HepG2 (cell line): ENCODE data around the gene MORC1. TPM values are rescaled to one million over a fixed set of nuclear protein-coding genes. Genes with fewer than 3 reads are reported as not detected.

Experiments
- ATAC-seq: fragments of 200-7000 bp; cut with Tn5 transposase; 3 replicates; pipeline ENCODE4 v1.9.1; 2020; ENCODE audit warnings: mild to moderate bottlenecking, moderate library complexity
- BruUV-seq: library from RNA; stranded (reverse); fragments of 400-500 nt; replicated peaks from 2 replicates; lab custom pipeline; 2021; lab: Mats Ljungman, UMichigan
- CTCF ChIA-PET: fragments of 300-600 bp; formaldehyde crosslinking; extraction: SDS; loops from one replicate; lab custom pipeline; 2021; ENCODE audit warnings: low total read pairs, inconsistent platforms, low intra/inter-chr PET ratio; lab: Yijun Ruan, JAX
- POLR2A ChIA-PET: fragments of 350-600 bp; sonication (Branson Sonifier 250); formaldehyde crosslinking; loops from one replicate; lab custom pipeline; 2020; ENCODE audit warnings: antibody characterized with exemption, inconsistent platforms; lab: Yijun Ruan, JAX
- DNase-seq: peaks from one replicate; pipeline ENCODE4 v3.0.0-alpha.2; 2015; ENCODE audit warnings: low spot score
- FAIRE-seq: peaks from 3 replicates; lab custom pipeline; 2011; peaks lifted over from hg19 to GRCh38; lab: Jason Lieb, UNC
- H2AFZ ChIP-seq: one replicate; pipeline ENCODE4 v1.6.1; 2011; ENCODE audit warnings: low read length, inconsistent platforms
- H3K27ac ChIP-seq: fragments of 300-600 bp; 3 replicates; pipeline ENCODE4 v1.8.0; 2011; ENCODE audit warnings: mixed run types, mild to moderate bottlenecking, mixed read lengths, low read length, inconsistent platforms; ENCODE audit not compliant: insufficient read depth; ENCODE audit errors: extremely low read length
- H3K27me3 ChIP-seq, 2 experiments: fragments of 200-600 bp in 1 of 2; 2 replicates in 1 of 2; 3 replicates in 1 of 2; pipeline versions ENCODE4 v1.6.0 to v1.8.0; 2011; ENCODE audit warnings: low read length in 2 of 2, mild to moderate bottlenecking in 2 of 2, moderate library complexity in 2 of 2, inconsistent platforms in 1 of 2; ENCODE audit not compliant: insufficient read depth in 2 of 2, control insufficient read depth in 1 of 2
- H3K36me3 ChIP-seq, 2 experiments: fragments of 200-600 bp in 1 of 2; replicated peaks in 1 of 2; 2 replicates in 1 of 2; 3 replicates in 1 of 2; pipeline versions ENCODE4 v1.5.1 to v1.8.0; 2011; ENCODE audit warnings: low read length in 2 of 2, inconsistent platforms in 1 of 2; ENCODE audit not compliant: insufficient read depth in 2 of 2, control insufficient read depth in 1 of 2
- H3K4me1 ChIP-seq: 2 replicates; pipeline ENCODE4 v1.5.1; 2012; ENCODE audit warnings: low read length, inconsistent platforms; ENCODE audit not compliant: insufficient read depth
- H3K4me2 ChIP-seq: 2 replicates; pipeline ENCODE4 v1.6.0; 2011; ENCODE audit warnings: low read depth, low read length, inconsistent platforms
- H3K4me3 ChIP-seq, 3 experiments: fragments of 200-600 bp in 1 of 3; sonication (generic), shearing (Covaris generic) in 1 of 3; replicated peaks in 1 of 3; 2 replicates each; pipeline ENCODE4 v1.5.1; 2011 to 2016; ENCODE audit warnings: low read length in 3 of 3, inconsistent platforms in 2 of 3, low read depth in 2 of 3, mild to moderate bottlenecking in 2 of 3, control low read depth in 1 of 3, mixed read lengths in 1 of 3; ENCODE audit not compliant: insufficient read depth in 1 of 3
- H3K79me2 ChIP-seq: one replicate; pipeline ENCODE4 v1.6.1; 2011; ENCODE audit warnings: low read length, inconsistent platforms; ENCODE audit not compliant: insufficient read depth
- H3K9ac ChIP-seq: 2 replicates; pipeline ENCODE4 v1.6.0; 2011; ENCODE audit warnings: mild to moderate bottlenecking, low read depth, low read length, inconsistent platforms; ENCODE audit not compliant: insufficient read depth
- H3K9me3 ChIP-seq: 2 replicates; pipeline ENCODE4 v1.5.1; 2012; ENCODE audit warnings: mild to moderate bottlenecking, low read length
- H4K20me1 ChIP-seq: 2 replicates; pipeline ENCODE4 v1.6.0; 2011; ENCODE audit warnings: inconsistent platforms, mild to moderate bottlenecking, low read length, moderate library complexity; ENCODE audit not compliant: insufficient read depth
- ELF4 ChIP-seq: sonication (generic); formaldehyde crosslinking; IDR thresholded peaks from 2 replicates; pipeline ENCODE4 v1.5.0; 2020; ENCODE audit warnings: missing genetic modification reagents, mild to moderate bottlenecking, moderate library complexity, borderline replicate concordance
- FOXO1 ChIP-seq: sonication (generic); formaldehyde crosslinking; IDR thresholded peaks from 2 replicates; pipeline ENCODE4 v1.4.0; 2020; ENCODE audit warnings: missing genetic modification reagents
- MZF1 ChIP-seq: sonication (generic); formaldehyde crosslinking; IDR thresholded peaks from 2 replicates; pipeline ENCODE4 v1.8.1; 2023; ENCODE audit warnings: mild to moderate bottlenecking, missing genetic modification reagents, borderline replicate concordance
- XBP1 ChIP-seq: sonication (generic); formaldehyde crosslinking; IDR thresholded peaks from 2 replicates; pipeline ENCODE4 v1.5.0; 2020; ENCODE audit warnings: missing genetic modification reagents
- ZNF232 ChIP-seq: sonication (generic); formaldehyde crosslinking; IDR thresholded peaks from 2 replicates; pipeline ENCODE4 v1.4.0; 2020; ENCODE audit warnings: missing genetic modification reagents, borderline replicate concordance
- WGBS: methylation state at CpG from one replicate; pipeline ENCODE4 v1.1.6; 2017; ENCODE audit warnings: low lambda C conversion rate; 5-methylcytosine and 5-hydroxymethylcytosine counted together
- in situ Hi-C: cut with HindIII; loops from 2 replicates; pipeline ENCODE4 v1.10.0; 2017; ENCODE audit warnings: low pct_unique_long_range_greater_than_20kb; ENCODE audit not compliant: extremely low pct_ligation_motif_present
- intact Hi-C: fragments of 100-400 bp; cut with micrococcal nuclease; formaldehyde crosslinking; loops from one replicate; pipeline ENCODE4 v1.10.0; 2022; ENCODE audit not compliant: unreplicated experiment
- polyA plus RNA-seq, 8 experiments: library from polyadenylated mRNA; depleted of rRNA in 3 of 8; stranded (reverse) in 7 of 8; unstranded in 1 of 8; fragments of >200 nt; fragmentation: Illumina TruSeq in 4 of 8; extraction: Trizol in 4 of 8; gene quantifications; 2 replicates each; pipeline versions ENCODE4 v1.2.1 to v1.2.3, GENCODE V29; 2011 to 2016; ENCODE audit warnings: low read depth in 4 of 8, missing spikeins in 1 of 8, mixed read lengths in 1 of 8; ENCODE audit not compliant: insufficient read depth in 1 of 8
- total RNA-seq, 5 experiments: library from RNA; depleted of rRNA; stranded (reverse); fragments of >200 nt; fragmentation: Illumina TruSeq; extraction: Trizol; gene quantifications; 2 replicates each; pipeline ENCODE4 v1.2.3, GENCODE V29; 2016; ENCODE audit warnings: low read depth in 1 of 5
- TF ChIP-seq, protein P1 (sequence below): sonication (generic); formaldehyde crosslinking; conservative IDR thresholded peaks from 2 replicates; pipeline ENCODE4 v1.5.0; 2020; ENCODE audit warnings: missing genetic modification reagents
- TF ChIP-seq, protein P2 (sequence below): sonication (generic); formaldehyde crosslinking; IDR thresholded peaks from 2 replicates; pipeline ENCODE4 v1.4.0; 2020; ENCODE audit warnings: missing genetic modification reagents, mild to moderate bottlenecking, borderline replicate concordance

The MORC1 gene
- total and polyA plus RNA-seq, 2 of the 13 experiments (the other 11 are each of a cell fraction or from before 2014, with no cell fraction given): not detected

DNA sequence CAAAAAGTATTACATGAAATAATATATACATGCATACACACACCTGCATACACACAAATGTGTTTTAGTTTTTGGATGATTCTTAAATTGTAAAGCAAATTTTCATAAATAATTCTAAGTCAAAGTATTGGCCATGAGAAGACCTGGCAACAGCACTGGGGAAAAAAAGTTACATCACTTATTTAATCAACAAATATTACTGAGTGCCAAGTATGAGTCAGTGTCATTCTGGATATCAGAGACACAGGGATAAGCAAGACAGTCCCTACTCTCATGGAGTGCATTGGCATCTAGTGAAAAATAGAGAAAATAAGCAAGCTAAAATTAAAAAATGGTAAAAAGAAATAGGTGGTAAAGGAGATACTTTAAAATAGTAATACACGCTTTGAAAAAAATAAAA is 134.9 kb downstream of the MORC1 start:
- CTCF ChIA-PET: no interaction called here
- no peak for ATAC-seq
- WGBS: 80% methylated on average over 1 of the region's 1 CpG

More for the DNA sequence above, 134.9 kb downstream of the MORC1 start:
- in situ Hi-C loops: no loop called here
- POLR2A ChIA-PET: no interaction called here
- TF ChIP-seq, protein P1, sequence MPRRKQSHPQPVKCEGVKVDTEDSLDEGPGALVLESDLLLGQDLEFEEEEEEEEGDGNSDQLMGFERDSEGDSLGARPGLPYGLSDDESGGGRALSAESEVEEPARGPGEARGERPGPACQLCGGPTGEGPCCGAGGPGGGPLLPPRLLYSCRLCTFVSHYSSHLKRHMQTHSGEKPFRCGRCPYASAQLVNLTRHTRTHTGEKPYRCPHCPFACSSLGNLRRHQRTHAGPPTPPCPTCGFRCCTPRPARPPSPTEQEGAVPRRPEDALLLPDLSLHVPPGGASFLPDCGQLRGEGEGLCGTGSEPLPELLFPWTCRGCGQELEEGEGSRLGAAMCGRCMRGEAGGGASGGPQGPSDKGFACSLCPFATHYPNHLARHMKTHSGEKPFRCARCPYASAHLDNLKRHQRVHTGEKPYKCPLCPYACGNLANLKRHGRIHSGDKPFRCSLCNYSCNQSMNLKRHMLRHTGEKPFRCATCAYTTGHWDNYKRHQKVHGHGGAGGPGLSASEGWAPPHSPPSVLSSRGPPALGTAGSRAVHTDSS (CRISPR knock-in tag): no peak
- no peak for TF ChIP-seq ZNF232 (CRISPR knock-in tag)
- TF ChIP-seq XBP1: no peak
- no peak for TF ChIP-seq MZF1
- no peak for TF ChIP-seq FOXO1 (CRISPR knock-in tag)
- TF ChIP-seq ELF4 (CRISPR knock-in tag): no peak
- TF ChIP-seq, protein P2, sequence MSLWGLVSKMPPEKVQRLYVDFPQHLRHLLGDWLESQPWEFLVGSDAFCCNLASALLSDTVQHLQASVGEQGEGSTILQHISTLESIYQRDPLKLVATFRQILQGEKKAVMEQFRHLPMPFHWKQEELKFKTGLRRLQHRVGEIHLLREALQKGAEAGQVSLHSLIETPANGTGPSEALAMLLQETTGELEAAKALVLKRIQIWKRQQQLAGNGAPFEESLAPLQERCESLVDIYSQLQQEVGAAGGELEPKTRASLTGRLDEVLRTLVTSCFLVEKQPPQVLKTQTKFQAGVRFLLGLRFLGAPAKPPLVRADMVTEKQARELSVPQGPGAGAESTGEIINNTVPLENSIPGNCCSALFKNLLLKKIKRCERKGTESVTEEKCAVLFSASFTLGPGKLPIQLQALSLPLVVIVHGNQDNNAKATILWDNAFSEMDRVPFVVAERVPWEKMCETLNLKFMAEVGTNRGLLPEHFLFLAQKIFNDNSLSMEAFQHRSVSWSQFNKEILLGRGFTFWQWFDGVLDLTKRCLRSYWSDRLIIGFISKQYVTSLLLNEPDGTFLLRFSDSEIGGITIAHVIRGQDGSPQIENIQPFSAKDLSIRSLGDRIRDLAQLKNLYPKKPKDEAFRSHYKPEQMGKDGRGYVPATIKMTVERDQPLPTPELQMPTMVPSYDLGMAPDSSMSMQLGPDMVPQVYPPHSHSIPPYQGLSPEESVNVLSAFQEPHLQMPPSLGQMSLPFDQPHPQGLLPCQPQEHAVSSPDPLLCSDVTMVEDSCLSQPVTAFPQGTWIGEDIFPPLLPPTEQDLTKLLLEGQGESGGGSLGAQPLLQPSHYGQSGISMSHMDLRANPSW (CRISPR knock-in tag): no peak
- no peak overlapping the region for H3K4me2 ChIP-seq
- no peaks in the 10 kb centered on the region for H3K79me2 ChIP-seq
- no peaks in the 10 kb centered on the region for H3K4me1 ChIP-seq
- intact Hi-C loops: no loop called here
- no peak overlapping the region for H3K9ac ChIP-seq
- no peak overlapping the region for H2AFZ ChIP-seq
- H3K4me3 ChIP-seq: no peak overlapping the region
- no peak overlapping the region for H3K27ac ChIP-seq
- no peaks in the 10 kb centered on the region for H3K9me3 ChIP-seq
- no peak for DNase-seq
- no peak for FAIRE-seq
- H4K20me1 ChIP-seq: no peaks in the 10 kb centered on the region
- BruUV-seq: no TSS peak
- no peaks in the 10 kb centered on the region for H3K27me3 ChIP-seq
- H3K36me3 ChIP-seq: no peaks in the 10 kb centered on the region
